ENCODE results near the gene OLA1. TPM values are rescaled to one million over a fixed set of nuclear protein-coding genes. Genes with fewer than 3 reads are reported as not detected.

Gene OLA1
- total and polyA plus RNA-seq, 2 of the 13 experiments (the other 11 are each of a cell fraction or from before 2014, with no cell fraction given), result 153 to 241 TPM

DNA sequence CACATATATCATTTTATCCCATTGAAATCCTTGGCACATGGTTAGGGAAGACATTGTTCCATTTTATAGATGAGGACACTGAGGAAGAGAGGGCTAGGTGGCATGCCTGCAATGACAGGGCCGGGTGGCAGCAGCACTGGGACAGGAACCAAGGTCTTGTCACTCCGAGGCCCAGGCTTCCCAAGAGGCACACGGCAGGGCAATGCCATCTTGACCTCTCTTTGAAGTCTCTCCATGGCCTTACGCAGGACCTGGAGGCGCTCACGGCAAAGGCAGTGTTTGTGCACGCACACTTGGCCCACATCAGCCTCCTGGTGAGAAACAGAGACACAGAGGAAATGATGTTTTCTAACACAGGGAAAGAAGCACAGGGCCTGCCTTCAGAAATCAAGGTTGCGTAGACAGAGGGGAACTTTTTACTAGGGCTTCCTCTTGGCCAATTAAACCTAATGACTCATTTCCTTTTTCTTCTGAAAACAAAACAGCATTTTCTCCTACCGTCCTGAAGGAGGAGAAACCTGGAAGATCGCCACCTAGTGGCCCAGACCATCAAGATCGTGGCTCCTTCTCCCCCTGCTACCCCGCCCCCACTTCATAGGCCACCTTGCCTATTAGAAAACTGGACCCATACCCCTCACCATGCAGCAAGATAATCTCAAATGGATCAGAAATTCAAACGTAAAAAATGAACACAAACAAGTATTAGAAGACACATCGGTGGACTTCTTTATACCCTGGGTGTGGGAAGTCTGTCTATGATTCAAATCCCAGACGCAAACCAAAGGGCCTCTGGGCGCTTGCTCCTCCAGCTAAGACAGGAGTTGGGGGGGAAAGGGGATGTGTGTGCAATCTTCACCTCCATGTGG, 208.5 kb downstream of the OLA1 start (continued):
- TF ChIP-seq GABPA (IDR thresholded peaks at IDR 0.05; ENCODE audit: low read depth, low read length), result peak; percentile 19; the same call in 1 of the 2 replicates
- peak; percentile 83 for TF ChIP-seq GABPA (CRISPR knock-in tag; IDR thresholded peaks at IDR 0.05; ENCODE audit: low read depth)
- no peak for TF ChIP-seq PHF20 (CRISPR knock-in tag; IDR thresholded peaks at IDR 0.05)
- no peak for TF ChIP-seq KLF9 (CRISPR knock-in tag; IDR thresholded peaks at IDR 0.05; ENCODE audit: low read depth)
- no peak for TF ChIP-seq ISX (CRISPR knock-in tag; conservative IDR thresholded peaks at IDR 0.05)
- no peak for TF ChIP-seq ZNF776 (CRISPR knock-in tag; IDR thresholded peaks at IDR 0.05)
- TF ChIP-seq BHLHE40 (IDR thresholded peaks at IDR 0.05; ENCODE audit: low read length), result no peak
- TF ChIP-seq NPAS2 (CRISPR knock-in tag; IDR thresholded peaks at IDR 0.05; ENCODE audit: borderline replicate concordance), result no peak
- no peak for TF ChIP-seq ARNT (IDR thresholded peaks at IDR 0.05)
- no peak for TF ChIP-seq JDP2 (CRISPR knock-in tag; IDR thresholded peaks at IDR 0.05; ENCODE audit: borderline replicate concordance)
- no peak; the same call in 1 of the 2 replicates for TF ChIP-seq HMG20B (CRISPR knock-in tag; conservative IDR thresholded peaks at IDR 0.05)
- TF ChIP-seq ZNF7 (CRISPR knock-in tag; IDR thresholded peaks at IDR 0.05), result 0 out of 2 replicates have a peak, but pooled peaks have one; percentile 16
- TF ChIP-seq HNRNPK (IDR thresholded peaks at IDR 0.05; ENCODE audit: low read depth, low read length, poor library complexity, severe bottlenecking), result no peak
- TF ChIP-seq ZNF788 (CRISPR knock-in tag; IDR thresholded peaks at IDR 0.05; ENCODE audit: borderline replicate concordance), result peak; percentile 43; the same call in 1 of the 2 replicates
- peak; percentile 74; the same call in 1 of the 2 replicates for TF ChIP-seq NRL (CRISPR knock-in tag; IDR thresholded peaks at IDR 0.05; ENCODE audit: borderline replicate concordance)
- TF ChIP-seq SP2 (CRISPR knock-in tag; IDR thresholded peaks at IDR 0.05), result no peak
- no peak for TF ChIP-seq CHCHD3 (CRISPR knock-in tag; IDR thresholded peaks at IDR 0.05)
- TF ChIP-seq, protein P1, sequence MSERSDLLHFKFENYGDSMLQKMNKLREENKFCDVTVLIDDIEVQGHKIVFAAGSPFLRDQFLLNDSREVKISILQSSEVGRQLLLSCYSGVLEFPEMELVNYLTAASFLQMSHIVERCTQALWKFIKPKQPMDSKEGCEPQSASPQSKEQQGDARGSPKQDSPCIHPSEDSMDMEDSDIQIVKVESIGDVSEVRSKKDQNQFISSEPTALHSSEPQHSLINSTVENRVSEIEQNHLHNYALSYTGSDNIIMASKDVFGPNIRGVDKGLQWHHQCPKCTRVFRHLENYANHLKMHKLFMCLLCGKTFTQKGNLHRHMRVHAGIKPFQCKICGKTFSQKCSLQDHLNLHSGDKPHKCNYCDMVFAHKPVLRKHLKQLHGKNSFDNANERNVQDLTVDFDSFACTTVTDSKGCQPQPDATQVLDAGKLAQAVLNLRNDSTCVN (CRISPR knock-in tag; IDR thresholded peaks at IDR 0.05; ENCODE audit: borderline replicate concordance), result no peak; the same call in 1 of the 2 replicates
- no peak for TF ChIP-seq POLR2AphosphoS2 (IDR thresholded peaks at IDR 0.05; ENCODE audit: low read depth, low read length)
- TF ChIP-seq, protein P2, sequence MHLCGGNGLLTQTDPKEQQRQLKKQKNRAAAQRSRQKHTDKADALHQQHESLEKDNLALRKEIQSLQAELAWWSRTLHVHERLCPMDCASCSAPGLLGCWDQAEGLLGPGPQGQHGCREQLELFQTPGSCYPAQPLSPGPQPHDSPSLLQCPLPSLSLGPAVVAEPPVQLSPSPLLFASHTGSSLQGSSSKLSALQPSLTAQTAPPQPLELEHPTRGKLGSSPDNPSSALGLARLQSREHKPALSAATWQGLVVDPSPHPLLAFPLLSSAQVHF (CRISPR knock-in tag; IDR thresholded peaks at IDR 0.05), result no peak
- no peak for TF ChIP-seq NCOR1 (IDR thresholded peaks at IDR 0.05; ENCODE audit: borderline replicate concordance, low read length)
- no peak for TF ChIP-seq IKZF4 (CRISPR knock-in tag; IDR thresholded peaks at IDR 0.05; ENCODE audit: borderline replicate concordance, low read depth, not compliant biosample characterization)
- TF ChIP-seq ZNF207 (IDR thresholded peaks at IDR 0.05; ENCODE audit: borderline replicate concordance), result no peak
- TF ChIP-seq PTBP1 (IDR thresholded peaks at IDR 0.05; ENCODE audit: low read depth, low read length, poor library complexity, severe bottlenecking), result no peak
- TF ChIP-seq SATB2 (CRISPR knock-in tag; IDR thresholded peaks at IDR 0.05), result no peak
- no peak for TF ChIP-seq ZFP36 (IDR thresholded peaks at IDR 0.05; ENCODE audit: borderline replicate concordance, low read depth, low read length, partially characterized antibody)
- TF ChIP-seq TBX2 (CRISPR knock-in tag; IDR thresholded peaks at IDR 0.05; ENCODE audit: borderline replicate concordance), result peak; percentile 54; the same call in 1 of the 2 replicates
- TF ChIP-seq, protein P3, sequence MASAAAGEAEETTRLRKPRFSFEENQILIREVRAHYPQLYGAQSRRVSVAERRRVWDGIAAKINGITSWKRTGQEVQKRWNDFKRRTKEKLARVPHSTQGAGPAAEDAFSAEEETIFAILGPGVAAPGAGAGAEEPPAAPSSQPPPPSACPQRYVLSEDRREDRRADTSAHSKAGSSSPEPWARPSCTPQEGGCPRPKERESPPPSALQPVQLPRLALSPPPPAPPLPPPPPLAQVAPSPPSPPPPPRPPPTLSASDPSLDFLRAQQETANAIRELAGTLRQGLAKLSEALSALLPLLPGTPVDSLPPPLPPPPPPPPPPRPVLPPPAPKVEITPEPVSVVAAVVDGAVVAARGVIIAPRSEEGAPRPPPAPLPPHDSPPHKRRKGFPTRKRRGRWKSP (CRISPR knock-in tag; IDR thresholded peaks at IDR 0.05), result peak; percentile 58; the same call in 1 of the 2 replicates

Measured in HepG2 (cell line).